T47D (cell line): ENCODE results near the gene TMEM45A.

ENCODE experiments used
- DNase-seq, 2 experiments: peaks; one replicate each; pipeline versions ENCODE4 v3.0.0 to v3.0.0-alpha.2; 2011 to 2012; ENCODE audit warnings: low read depth in 1 of 2, low spot score in 1 of 2
- JUND ChIP-seq: IDR thresholded peaks from 2 replicates; pipeline ENCODE4 v1.6.1; 2012; ENCODE audit warnings: low read depth
- in situ Hi-C: cut with HindIII; loops from 2 replicates; pipeline ENCODE4 v1.10.0; 2016; ENCODE audit warnings: low sequenced_read_pairs, low pct_unique_long_range_greater_than_20kb

Gene TMEM45A

GRCh38 chr3:100600181-100601042 lies 108.0 kb downstream of the TMEM45A start:
- in situ Hi-C loops, result no loop called here
- DNase-seq, result no peak

GRCh38 chr3:100602506-100603444 lies 110.4 kb downstream of the TMEM45A start:
- DNase-seq, result no peak
- in situ Hi-C loops, result no loop called here
- no peak for TF ChIP-seq JUND

More at GRCh38 chr3:100600181-100601042, 108.0 kb downstream of the TMEM45A start:
- no peak for TF ChIP-seq JUND

GRCh38 chr3:100603469-100603868 lies 111.0 kb downstream of the TMEM45A start:
- in situ Hi-C loops, result no loop called here
- no peak for TF ChIP-seq JUND
- DNase-seq, result peak; percentile 16 to 72

GRCh38 chr3:100605358-100605757 lies 112.9 kb downstream of the TMEM45A start:
- no peak for DNase-seq
- no peak for TF ChIP-seq JUND
- in situ Hi-C loops, result no loop called here

- TF ChIP-seq JUND, result no peak
- in situ Hi-C loops, result no loop called here
- peak in 1 of 2 experiments; percentile 49 for DNase-seq
Observed at GRCh38 chr3:100606894-100607512, 114.6 kb downstream of the TMEM45A start.

- TF ChIP-seq JUND, result no peak
- in situ Hi-C loops, result no loop called here
- DNase-seq, result no peak
Observed at GRCh38 chr3:100609305-100609704, 116.9 kb downstream of the TMEM45A start, which contains the start of gene ADGRG7. Gene ADGRG7 (plus strand): TSS chr3:100609601. CDS start chr3:100609857, 256 bp downstream.

GRCh38 chr3:100609963-100610362 lies 117.5 kb downstream of the TMEM45A start:
- in situ Hi-C loops, result no loop called here
- no peak for TF ChIP-seq JUND

GRCh38 chr3:100611221-100611620 lies 118.8 kb downstream of the TMEM45A start:
- in situ Hi-C loops, result no loop called here
- TF ChIP-seq JUND, result no peak

More at GRCh38 chr3:100609963-100610362, 117.5 kb downstream of the TMEM45A start:
- no peak for DNase-seq

GRCh38 chr3:100613721-100614390 lies 121.4 kb downstream of the TMEM45A start:
- in situ Hi-C loops, result no loop called here
- DNase-seq, result no peak
- no peak for TF ChIP-seq JUND

More at GRCh38 chr3:100611221-100611620, 118.8 kb downstream of the TMEM45A start:
- no peak for DNase-seq

- DNase-seq, result no peak
- no peak for TF ChIP-seq JUND
- in situ Hi-C loops, result no loop called here
Observed at GRCh38 chr3:100614941-100615340, 122.5 kb downstream of the TMEM45A start.

GRCh38 chr3:100615684-100616083 lies 123.3 kb downstream of the TMEM45A start:
- no peak for DNase-seq
- in situ Hi-C loops, result no loop called here
- TF ChIP-seq JUND, result no peak

- DNase-seq, result no peak
Observed at GRCh38 chr3:100621251-100621650, 128.8 kb downstream of the TMEM45A start.

More at GRCh38 chr3:100621251-100621650, 128.8 kb downstream of the TMEM45A start:
- in situ Hi-C loops, result no loop called here
- no peak for TF ChIP-seq JUND
